GM20431 (cell line): ENCODE data around the gene SOAT2.
"Not testable (repeated sequence)": the region's sequence is repeated elsewhere in the genome, so short reads cannot be mapped to it uniquely, and the experiment has no call there.

Experiments
- in situ Hi-C: fragments of 300-500 bp; cut with MseI, MboI; formaldehyde crosslinking; loops from one replicate; pipeline ENCODE4 v1.15.0; 2020; ENCODE audit warnings: low sequenced_read_pairs; ENCODE audit not compliant: unreplicated experiment

Gene SOAT2

GRCh38 chr12:53101931-53102781, 1.1 kb upstream of the SOAT2 start:
- in situ Hi-C loops = no loop called here

- in situ Hi-C loops = no loop called here
Measured at GRCh38 chr12:53103860-53104305, 597 bp downstream of the SOAT2 start.

- in situ Hi-C loops = no loop called here
Measured at GRCh38 chr12:53105256-53105655, 2.0 kb downstream of the SOAT2 start.

- in situ Hi-C loops = no loop called here
Measured at GRCh38 chr12:53105712-53106439, 2.6 kb downstream of the SOAT2 start.

- in situ Hi-C loops = no loop called here
Measured at GRCh38 chr12:53107122-53107521, 3.8 kb downstream of the SOAT2 start.

- in situ Hi-C loops = not testable (repeated sequence)
Measured at GRCh38 chr12:53112431-53112830, 9.1 kb downstream of the SOAT2 start.

GRCh38 chr12:53113136-53113705, 9.9 kb downstream of the SOAT2 start:
- in situ Hi-C loops = no loop called here

- in situ Hi-C loops = no loop called here
Measured at GRCh38 chr12:53113951-53114350, 10.7 kb downstream of the SOAT2 start.

- in situ Hi-C loops = no loop called here
Measured at GRCh38 chr12:53115112-53115890, 12.0 kb downstream of the SOAT2 start.

- in situ Hi-C loops = no loop called here
Measured at GRCh38 chr12:53115891-53116648, 12.8 kb downstream of the SOAT2 start.

- in situ Hi-C loops = no loop called here
Measured at GRCh38 chr12:53118751-53119300, 15.5 kb downstream of the SOAT2 start.

GRCh38 chr12:53120685-53121525, 17.6 kb downstream of the SOAT2 start:
- in situ Hi-C loops = no loop called here

- in situ Hi-C loops = no loop called here
Measured at GRCh38 chr12:53122961-53123468, 19.7 kb downstream of the SOAT2 start.

GRCh38 chr12:53123578-53124351, 20.5 kb downstream of the SOAT2 start:
- in situ Hi-C loops = no loop called here

- in situ Hi-C loops = no loop called here
Measured at GRCh38 chr12:53124352-53124723, 21.1 kb downstream of the SOAT2 start.

GRCh38 chr12:53127169-53127568, 23.9 kb downstream of the SOAT2 start:
- in situ Hi-C loops = no loop called here

GRCh38 chr12:53128780-53129569, 25.7 kb downstream of the SOAT2 start:
- in situ Hi-C loops = no loop called here
